Measurements from ENCODE around the gene EYA2. TPM values are rescaled to one million over a fixed set of nuclear protein-coding genes. Genes with fewer than 3 reads are reported as not detected.

EYA2 gene
- total RNA-seq, 1 experiment from 2014 or later = 0.74 TPM

DNA sequence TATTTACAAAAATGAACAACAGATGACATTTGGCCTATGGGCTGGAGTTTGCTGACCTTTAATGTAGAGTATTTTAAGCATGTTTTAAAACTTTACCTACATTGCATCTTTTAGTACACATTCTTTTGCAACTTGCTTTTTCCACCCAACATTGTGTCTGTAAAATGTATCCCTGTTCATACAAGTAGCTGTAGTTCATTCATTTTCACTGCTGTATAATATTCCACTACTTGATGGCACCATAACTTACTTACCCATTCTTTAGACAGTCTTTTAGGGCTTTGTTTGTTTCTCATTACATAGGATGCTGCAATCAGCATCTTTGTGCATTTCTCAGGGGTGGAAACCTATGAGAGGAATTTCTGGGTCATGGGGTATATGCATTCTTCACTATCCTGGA, 115.1 kb downstream of the EYA2 start:
- Histone ChIP-seq H3K27me3 (ENCODE audit: insufficient read depth, low read length) (no peaks in the 10 kb centered on the region), H3K4ac (ENCODE audit: low read depth, low read length) (no peak overlapping the region), H3K18ac (ENCODE audit: insufficient read length, low read depth, low read length) (no peak overlapping the region), H3T11ph (ENCODE audit: low read length) (no peak overlapping the region), H3K79me1 (ENCODE audit: insufficient read depth, low read depth, low read length, poor library complexity, severe bottlenecking) (no peaks in the 10 kb centered on the region), H3K9ac (ENCODE audit: extremely low read depth, insufficient read length, low read length) (no peak overlapping the region), H3K56ac (ENCODE audit: insufficient read length, low read depth, low read length) (no peak overlapping the region), H2AK5ac (ENCODE audit: insufficient read length, low read length) (no peak overlapping the region), H3K9me3 (ENCODE audit: control insufficient read depth, low read depth, low read length) (no peaks in the 10 kb centered on the region), H2BK15ac (ENCODE audit: low read depth, low read length) (no peak overlapping the region), H3K23me2 (ENCODE audit: insufficient read length, low read depth, low read length, poor library complexity, severe bottlenecking) (no peaks in the 10 kb centered on the region), H2BK12ac (ENCODE audit: insufficient read length, low read depth, low read length) (no peak overlapping the region), H2AFZ (ENCODE audit: low read length) (no peak overlapping the region), H3K4me2 (ENCODE audit: insufficient read depth, insufficient read length, low read length) (no peak overlapping the region), H2BK120ac (ENCODE audit: low read depth, low read length, poor library complexity, severe bottlenecking) (no peak overlapping the region), H3K79me2 (ENCODE audit: insufficient read depth, low read length) (no peaks in the 10 kb centered on the region), H4K8ac (replicated peaks; ENCODE audit: insufficient read length, low read depth, low read length) (no peak overlapping the region), H4K5ac (ENCODE audit: insufficient read length, low read depth, low read length) (no peak overlapping the region), H2BK5ac (ENCODE audit: insufficient read length, low read length) (no peak overlapping the region), H3K14ac (ENCODE audit: insufficient read depth, low read length) (no peak overlapping the region), H2BK20ac (ENCODE audit: low read depth, low read length, poor library complexity, severe bottlenecking) (no peak overlapping the region), H3K23ac (ENCODE audit: insufficient read length, low read depth, low read length) (no peak overlapping the region), H4K91ac (ENCODE audit: insufficient read length, low read depth, low read length) (no peak overlapping the region), H3K27ac (ENCODE audit: insufficient read length, low read depth, low read length) (no peak overlapping the region), H4K20me1 (ENCODE audit: control insufficient read depth, insufficient read depth, insufficient read length) (no peaks in the 10 kb centered on the region), H3K4me1 (ENCODE audit: insufficient read depth, low read length) (no peaks in the 10 kb centered on the region; the same call in 1 of the 2 replicates)
- TF ChIP-seq, protein P1, sequence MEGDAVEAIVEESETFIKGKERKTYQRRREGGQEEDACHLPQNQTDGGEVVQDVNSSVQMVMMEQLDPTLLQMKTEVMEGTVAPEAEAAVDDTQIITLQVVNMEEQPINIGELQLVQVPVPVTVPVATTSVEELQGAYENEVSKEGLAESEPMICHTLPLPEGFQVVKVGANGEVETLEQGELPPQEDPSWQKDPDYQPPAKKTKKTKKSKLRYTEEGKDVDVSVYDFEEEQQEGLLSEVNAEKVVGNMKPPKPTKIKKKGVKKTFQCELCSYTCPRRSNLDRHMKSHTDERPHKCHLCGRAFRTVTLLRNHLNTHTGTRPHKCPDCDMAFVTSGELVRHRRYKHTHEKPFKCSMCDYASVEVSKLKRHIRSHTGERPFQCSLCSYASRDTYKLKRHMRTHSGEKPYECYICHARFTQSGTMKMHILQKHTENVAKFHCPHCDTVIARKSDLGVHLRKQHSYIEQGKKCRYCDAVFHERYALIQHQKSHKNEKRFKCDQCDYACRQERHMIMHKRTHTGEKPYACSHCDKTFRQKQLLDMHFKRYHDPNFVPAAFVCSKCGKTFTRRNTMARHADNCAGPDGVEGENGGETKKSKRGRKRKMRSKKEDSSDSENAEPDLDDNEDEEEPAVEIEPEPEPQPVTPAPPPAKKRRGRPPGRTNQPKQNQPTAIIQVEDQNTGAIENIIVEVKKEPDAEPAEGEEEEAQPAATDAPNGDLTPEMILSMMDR (conservative IDR thresholded peaks at IDR 0.05) = no peak
- no peak overlapping the region for H3K4me3 Mint-ChIP-seq
- H3K27me3 Mint-ChIP-seq (ENCODE audit: low read depth) = peaks cover 5% of the 10 kb centered on the region
- H3K9me3 Mint-ChIP-seq = no peaks in the 10 kb centered on the region
- DNase-seq = no peak
- no peaks in the 10 kb centered on the region for H3K36me3 Mint-ChIP-seq (ENCODE audit: insufficient read depth in 1 of 3, low read depth in 3 of 3)
- H3K4me1 Mint-ChIP-seq = peaks cover 2 to 4% of the 10 kb centered on the region in 2 experiments; a peak in 3 of 4 replicates
- H3K27ac Mint-ChIP-seq = no peak overlapping the region
